SK-N-SH (cell line): ENCODE results near the gene MVD. TPM values are rescaled to one million over a fixed set of nuclear protein-coding genes. Genes with fewer than 3 reads are reported as not detected.

ENCODE experiments used
- CTCF ChIA-PET: fragments of 300-600, 350-600 bp; formaldehyde crosslinking; extraction: SDS; loops from one replicate; lab custom pipeline; 2021; lab: Yijun Ruan, JAX
- POLR2A ChIA-PET: fragments of 350-600 bp; sonication (Branson Sonifier 250); formaldehyde crosslinking; extraction: SDS; loops from one replicate; lab custom pipeline; 2020; ENCODE audit warnings: antibody characterized with exemption, inconsistent platforms; lab: Yijun Ruan, JAX
- DNase-seq: peaks from one replicate; pipeline ENCODE4 v3.0.0; 2012
- H2AFZ ChIP-seq: fragments of 200-600 bp; sonication (generic); 2 replicates; pipeline ENCODE4 v1.8.1; 2016; ENCODE audit warnings: antibody characterized with exemption, mild to moderate bottlenecking, low read depth
- H3F3A ChIP-seq: fragments of 200-600 bp; sonication (generic); replicated peaks from 2 replicates; pipeline ENCODE3; 2016; ENCODE audit warnings: antibody characterized with exemption, mild to moderate bottlenecking; ENCODE audit not compliant: insufficient read depth
- H3K27ac ChIP-seq, 2 experiments: fragments of 200-500 bp in 1 of 2; fragments of 200-600 bp in 1 of 2; sonication (Bioruptor generic) in 1 of 2; sonication (generic), shearing (Covaris generic) in 1 of 2; 2 replicates each; pipeline versions ENCODE4 v1.5.1 to v1.6.1; 2014 to 2016; ENCODE audit warnings: low read depth in 2 of 2, inconsistent platforms in 1 of 2, low read length in 1 of 2, mild to moderate bottlenecking in 1 of 2, mixed read lengths in 1 of 2
- H3K27me3 ChIP-seq: fragments of 200-600 bp; sonication (generic), shearing (Covaris generic); 2 replicates; pipeline ENCODE4 v1.6.1; 2016; ENCODE audit warnings: mixed run types; ENCODE audit not compliant: insufficient read depth
- H3K36me3 ChIP-seq, 2 experiments: fragments of 200-500 bp in 1 of 2; fragments of 200-600 bp in 1 of 2; sonication (Bioruptor generic) in 1 of 2; sonication (generic) in 1 of 2; replicated peaks in 1 of 2; 2 replicates each; pipeline versions ENCODE3 to v1.5.1; 2014 to 2016; ENCODE audit warnings: low read length in 1 of 2, mild to moderate bottlenecking in 1 of 2; ENCODE audit not compliant: insufficient read depth in 2 of 2, control insufficient read depth in 1 of 2
- H3K4me1 ChIP-seq, 2 experiments: fragments of 200-500 bp in 1 of 2; fragments of 200-600 bp in 1 of 2; sonication (Bioruptor generic) in 1 of 2; sonication (generic), shearing (Covaris generic) in 1 of 2; 2 replicates each; pipeline versions ENCODE4 v1.5.1 to v1.6.1; 2014 to 2016; ENCODE audit warnings: low read depth in 1 of 2, low read length in 1 of 2, mixed run types in 1 of 2; ENCODE audit not compliant: insufficient read depth in 2 of 2, control insufficient read depth in 1 of 2
- H3K4me2 ChIP-seq: fragments of 200-600 bp; sonication (generic), shearing (Covaris generic); 2 replicates; pipeline ENCODE4 v1.6.1; 2017; ENCODE audit warnings: mixed run types
- H3K4me3 ChIP-seq, 2 experiments: fragments of 200-500 bp in 1 of 2; fragments of 200-600 bp in 1 of 2; sonication (Bioruptor generic) in 1 of 2; sonication (generic), shearing (Covaris generic) in 1 of 2; 2 replicates each; pipeline versions ENCODE4 v1.5.1 to v1.8.1; 2014 to 2016; ENCODE audit warnings: low read depth in 2 of 2, inconsistent platforms in 1 of 2, low read length in 1 of 2, mild to moderate bottlenecking in 1 of 2, mixed read lengths in 1 of 2, moderate library complexity in 1 of 2
- H3K79me2 ChIP-seq: fragments of 200-600 bp; sonication (generic); 2 replicates; pipeline ENCODE4 v1.8.1; 2017; ENCODE audit warnings: mild to moderate bottlenecking; ENCODE audit not compliant: insufficient read depth
- H3K9ac ChIP-seq: fragments of 200-600 bp; sonication (generic); 2 replicates; pipeline ENCODE4 v1.6.1; 2017; ENCODE audit warnings: mixed run types
- H3K9me2 ChIP-seq: fragments of 200-600 bp; sonication (generic); 2 replicates; pipeline ENCODE4 v1.6.1; 2017; ENCODE audit warnings: mixed run types
- H3K9me3 ChIP-seq: fragments of 200-600 bp; sonication (generic); 2 replicates; pipeline ENCODE4 v1.6.1; 2017; ENCODE audit warnings: mixed run types, mild to moderate bottlenecking, moderate library complexity
- H4K20me1 ChIP-seq: fragments of 200-600 bp; sonication (generic); 2 replicates; pipeline ENCODE4 v1.6.1; 2017; ENCODE audit warnings: mild to moderate bottlenecking, mixed run types; ENCODE audit not compliant: insufficient read depth
- CHD2 ChIP-seq: fragments of 150-350 bp; IDR thresholded peaks from 2 replicates; pipeline ENCODE4 v1.6.1; 2018; ENCODE audit warnings: low read length; ENCODE audit not compliant: partially characterized antibody
- ELF1 ChIP-seq: IDR thresholded peaks from 2 replicates; pipeline ENCODE4 v1.4.0; 2012
- FOSL2 ChIP-seq: IDR thresholded peaks from 2 replicates; pipeline ENCODE4 v1.4.0; 2012; ENCODE audit warnings: low read depth, mild to moderate bottlenecking, moderate library complexity, borderline replicate concordance
- FOXJ3 ChIP-seq: sonication (generic); formaldehyde crosslinking; IDR thresholded peaks from 2 replicates; pipeline ENCODE4 v1.5.1; 2020; ENCODE audit warnings: mild to moderate bottlenecking, missing genetic modification reagents
- GATA2 ChIP-seq: sonication (generic); formaldehyde crosslinking; IDR thresholded peaks from 2 replicates; pipeline ENCODE4 v1.5.0; 2020; ENCODE audit warnings: mild to moderate bottlenecking, missing genetic modification reagents
- MEF2A ChIP-seq: IDR thresholded peaks from 2 replicates; pipeline ENCODE4 v1.4.0; 2012; ENCODE audit warnings: low read depth, borderline replicate concordance
- MXI1 ChIP-seq: IDR thresholded peaks from 2 replicates; pipeline ENCODE4 v1.6.1; 2012; ENCODE audit warnings: mild to moderate bottlenecking, low read depth, low read length, improper control_type of control experiment
- NRF1 ChIP-seq: IDR thresholded peaks from 2 replicates; pipeline ENCODE4 v1.6.1; 2012; ENCODE audit warnings: low read depth, mild to moderate bottlenecking, low read length
- POLR2AphosphoS5 ChIP-seq: IDR thresholded peaks from 2 replicates; pipeline ENCODE4 v1.6.1; 2012; ENCODE audit warnings: low read depth, low read length
- RFX5 ChIP-seq: IDR thresholded peaks from 2 replicates; pipeline ENCODE4 v1.6.1; 2012; ENCODE audit warnings: mild to moderate bottlenecking, improper control_type of control experiment, low read length
- SIN3A ChIP-seq: IDR thresholded peaks from 2 replicates; pipeline ENCODE4 v1.6.1; 2012; ENCODE audit warnings: low read depth, mild to moderate bottlenecking, low read length, moderate library complexity, borderline replicate concordance
- TAF1 ChIP-seq: IDR thresholded peaks from 2 replicates; pipeline ENCODE4 v1.6.1; 2012; ENCODE audit warnings: low read depth, mild to moderate bottlenecking, low read length, moderate library complexity, borderline replicate concordance
- WGBS: methylation state at CpG from one replicate; pipeline ENCODE4 v1.1.6; 2017; ENCODE audit warnings: low lambda C conversion rate; 5-methylcytosine and 5-hydroxymethylcytosine counted together
- polyA plus RNA-seq, 3 experiments: library from polyadenylated mRNA; depleted of rRNA; stranded (reverse); fragments of >200 nt; gene quantifications; 2 replicates each; pipeline ENCODE4 v1.2.3, GENCODE V29; 2012
- TF ChIP-seq, protein P1 (sequence below): IDR thresholded peaks from 2 replicates; pipeline ENCODE4 v1.4.0; 2012; ENCODE audit warnings: low read depth
- TF ChIP-seq, protein P2 (sequence below): IDR thresholded peaks from 2 replicates; pipeline ENCODE4 v1.6.1; 2012; ENCODE audit warnings: mild to moderate bottlenecking, low read depth, low read length, moderate library complexity
- TF ChIP-seq, protein P3 (sequence below): IDR thresholded peaks from 2 replicates; pipeline ENCODE4 v1.4.0; 2012; ENCODE audit warnings: low read depth, borderline replicate concordance
- TF ChIP-seq, protein P4 (sequence below): fragments of 150-350 bp; IDR thresholded peaks from 2 replicates; pipeline ENCODE4 v1.6.1; 2016; ENCODE audit warnings: mild to moderate bottlenecking, low read depth, low read length
- TF ChIP-seq, protein P5 (sequence below): fragments of 200-600 bp; sonication (generic); IDR thresholded peaks from 2 replicates; pipeline ENCODE4 v1.6.1; 2017; ENCODE audit warnings: antibody characterized with exemption, mild to moderate bottlenecking, moderate library complexity

MVD gene, protein sequence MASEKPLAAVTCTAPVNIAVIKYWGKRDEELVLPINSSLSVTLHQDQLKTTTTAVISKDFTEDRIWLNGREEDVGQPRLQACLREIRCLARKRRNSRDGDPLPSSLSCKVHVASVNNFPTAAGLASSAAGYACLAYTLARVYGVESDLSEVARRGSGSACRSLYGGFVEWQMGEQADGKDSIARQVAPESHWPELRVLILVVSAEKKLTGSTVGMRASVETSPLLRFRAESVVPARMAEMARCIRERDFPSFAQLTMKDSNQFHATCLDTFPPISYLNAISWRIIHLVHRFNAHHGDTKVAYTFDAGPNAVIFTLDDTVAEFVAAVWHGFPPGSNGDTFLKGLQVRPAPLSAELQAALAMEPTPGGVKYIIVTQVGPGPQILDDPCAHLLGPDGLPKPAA
- polyA plus RNA-seq (2012; rRNA removed), result 14.7 and 15.7 TPM in 2 replicates
- polyA plus RNA-seq (2012; cell fraction: cytosol; rRNA removed), result 4.4 and 8.4 TPM in 2 replicates
- 42.1 and 57.2 TPM in 2 replicates for polyA plus RNA-seq (2012; cell fraction: nucleus; rRNA removed)

DNA sequence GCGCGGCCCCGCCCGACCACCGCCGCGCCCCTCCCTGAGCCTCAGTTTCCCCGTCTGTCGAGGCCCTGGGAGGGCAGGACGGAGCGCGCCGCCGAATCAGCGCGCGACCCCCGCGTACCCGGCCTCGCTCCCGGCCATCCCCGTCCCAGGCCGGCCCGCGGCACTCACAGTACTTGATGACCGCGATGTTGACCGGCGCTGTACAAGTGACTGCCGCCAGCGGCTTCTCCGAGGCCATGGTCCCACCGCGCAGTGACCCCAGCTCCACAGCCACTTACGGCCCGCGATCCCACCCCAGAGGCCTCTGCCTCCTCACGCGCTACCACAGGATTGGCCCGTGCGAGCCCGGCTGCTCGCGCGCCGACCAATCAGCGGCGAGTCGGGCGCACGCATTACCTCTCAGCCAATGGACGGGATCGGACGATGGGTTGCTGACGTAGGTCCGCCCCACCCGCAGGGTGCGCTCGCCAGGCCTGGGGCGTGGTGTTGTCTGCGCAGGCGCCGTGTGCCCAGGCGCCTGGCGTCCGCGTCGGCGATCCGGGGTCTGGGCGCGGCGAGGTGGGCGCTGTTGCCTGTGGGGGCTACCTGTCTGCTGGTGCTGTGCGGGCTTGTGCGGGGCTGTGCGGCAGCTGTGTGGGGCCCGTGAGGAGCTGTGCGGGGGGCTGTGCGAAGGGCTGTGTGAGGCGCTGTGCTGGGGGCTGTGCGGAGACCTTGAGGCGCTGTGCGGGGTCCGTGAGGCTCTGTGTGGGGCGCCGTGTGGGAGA is at the start of gene MVD:
MVD (minus strand) TSS at position 249 of the 764 bp plus-strand sequence; CDS start at position 238, 11 bp downstream.
- TF ChIP-seq POLR2AphosphoS5, result peak; percentile 73
- TF ChIP-seq, protein P1, sequence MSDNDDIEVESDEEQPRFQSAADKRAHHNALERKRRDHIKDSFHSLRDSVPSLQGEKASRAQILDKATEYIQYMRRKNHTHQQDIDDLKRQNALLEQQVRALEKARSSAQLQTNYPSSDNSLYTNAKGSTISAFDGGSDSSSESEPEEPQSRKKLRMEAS, result peak; percentile 60
- no peak; the same call in 1 of the 2 replicates for TF ChIP-seq SIN3A
- TF ChIP-seq FOXJ3 (CRISPR knock-in tag), result no peak
- no peak for TF ChIP-seq FOSL2
- peak; percentile 64; the same call in 1 of the 2 replicates for TF ChIP-seq MXI1
- peak; percentile 90 for TF ChIP-seq RFX5
- TF ChIP-seq, protein P2, sequence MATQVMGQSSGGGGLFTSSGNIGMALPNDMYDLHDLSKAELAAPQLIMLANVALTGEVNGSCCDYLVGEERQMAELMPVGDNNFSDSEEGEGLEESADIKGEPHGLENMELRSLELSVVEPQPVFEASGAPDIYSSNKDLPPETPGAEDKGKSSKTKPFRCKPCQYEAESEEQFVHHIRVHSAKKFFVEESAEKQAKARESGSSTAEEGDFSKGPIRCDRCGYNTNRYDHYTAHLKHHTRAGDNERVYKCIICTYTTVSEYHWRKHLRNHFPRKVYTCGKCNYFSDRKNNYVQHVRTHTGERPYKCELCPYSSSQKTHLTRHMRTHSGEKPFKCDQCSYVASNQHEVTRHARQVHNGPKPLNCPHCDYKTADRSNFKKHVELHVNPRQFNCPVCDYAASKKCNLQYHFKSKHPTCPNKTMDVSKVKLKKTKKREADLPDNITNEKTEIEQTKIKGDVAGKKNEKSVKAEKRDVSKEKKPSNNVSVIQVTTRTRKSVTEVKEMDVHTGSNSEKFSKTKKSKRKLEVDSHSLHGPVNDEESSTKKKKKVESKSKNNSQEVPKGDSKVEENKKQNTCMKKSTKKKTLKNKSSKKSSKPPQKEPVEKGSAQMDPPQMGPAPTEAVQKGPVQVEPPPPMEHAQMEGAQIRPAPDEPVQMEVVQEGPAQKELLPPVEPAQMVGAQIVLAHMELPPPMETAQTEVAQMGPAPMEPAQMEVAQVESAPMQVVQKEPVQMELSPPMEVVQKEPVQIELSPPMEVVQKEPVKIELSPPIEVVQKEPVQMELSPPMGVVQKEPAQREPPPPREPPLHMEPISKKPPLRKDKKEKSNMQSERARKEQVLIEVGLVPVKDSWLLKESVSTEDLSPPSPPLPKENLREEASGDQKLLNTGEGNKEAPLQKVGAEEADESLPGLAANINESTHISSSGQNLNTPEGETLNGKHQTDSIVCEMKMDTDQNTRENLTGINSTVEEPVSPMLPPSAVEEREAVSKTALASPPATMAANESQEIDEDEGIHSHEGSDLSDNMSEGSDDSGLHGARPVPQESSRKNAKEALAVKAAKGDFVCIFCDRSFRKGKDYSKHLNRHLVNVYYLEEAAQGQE, result 0 out of 2 replicates have a peak, but pooled peaks have one; percentile 24
- no peak for TF ChIP-seq MEF2A
- TF ChIP-seq, protein P3, sequence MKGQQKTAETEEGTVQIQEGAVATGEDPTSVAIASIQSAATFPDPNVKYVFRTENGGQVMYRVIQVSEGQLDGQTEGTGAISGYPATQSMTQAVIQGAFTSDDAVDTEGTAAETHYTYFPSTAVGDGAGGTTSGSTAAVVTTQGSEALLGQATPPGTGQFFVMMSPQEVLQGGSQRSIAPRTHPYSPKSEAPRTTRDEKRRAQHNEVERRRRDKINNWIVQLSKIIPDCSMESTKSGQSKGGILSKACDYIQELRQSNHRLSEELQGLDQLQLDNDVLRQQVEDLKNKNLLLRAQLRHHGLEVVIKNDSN, result no peak
- TF ChIP-seq, protein P4, sequence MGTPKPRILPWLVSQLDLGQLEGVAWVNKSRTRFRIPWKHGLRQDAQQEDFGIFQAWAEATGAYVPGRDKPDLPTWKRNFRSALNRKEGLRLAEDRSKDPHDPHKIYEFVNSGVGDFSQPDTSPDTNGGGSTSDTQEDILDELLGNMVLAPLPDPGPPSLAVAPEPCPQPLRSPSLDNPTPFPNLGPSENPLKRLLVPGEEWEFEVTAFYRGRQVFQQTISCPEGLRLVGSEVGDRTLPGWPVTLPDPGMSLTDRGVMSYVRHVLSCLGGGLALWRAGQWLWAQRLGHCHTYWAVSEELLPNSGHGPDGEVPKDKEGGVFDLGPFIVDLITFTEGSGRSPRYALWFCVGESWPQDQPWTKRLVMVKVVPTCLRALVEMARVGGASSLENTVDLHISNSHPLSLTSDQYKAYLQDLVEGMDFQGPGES, result peak; percentile 81
- peak; percentile 76 for TF ChIP-seq NRF1
- TF ChIP-seq, protein P5, sequence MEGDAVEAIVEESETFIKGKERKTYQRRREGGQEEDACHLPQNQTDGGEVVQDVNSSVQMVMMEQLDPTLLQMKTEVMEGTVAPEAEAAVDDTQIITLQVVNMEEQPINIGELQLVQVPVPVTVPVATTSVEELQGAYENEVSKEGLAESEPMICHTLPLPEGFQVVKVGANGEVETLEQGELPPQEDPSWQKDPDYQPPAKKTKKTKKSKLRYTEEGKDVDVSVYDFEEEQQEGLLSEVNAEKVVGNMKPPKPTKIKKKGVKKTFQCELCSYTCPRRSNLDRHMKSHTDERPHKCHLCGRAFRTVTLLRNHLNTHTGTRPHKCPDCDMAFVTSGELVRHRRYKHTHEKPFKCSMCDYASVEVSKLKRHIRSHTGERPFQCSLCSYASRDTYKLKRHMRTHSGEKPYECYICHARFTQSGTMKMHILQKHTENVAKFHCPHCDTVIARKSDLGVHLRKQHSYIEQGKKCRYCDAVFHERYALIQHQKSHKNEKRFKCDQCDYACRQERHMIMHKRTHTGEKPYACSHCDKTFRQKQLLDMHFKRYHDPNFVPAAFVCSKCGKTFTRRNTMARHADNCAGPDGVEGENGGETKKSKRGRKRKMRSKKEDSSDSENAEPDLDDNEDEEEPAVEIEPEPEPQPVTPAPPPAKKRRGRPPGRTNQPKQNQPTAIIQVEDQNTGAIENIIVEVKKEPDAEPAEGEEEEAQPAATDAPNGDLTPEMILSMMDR, result no peak
- peak; percentile 84 for TF ChIP-seq ELF1
- peak; percentile 89 for TF ChIP-seq CHD2
- TF ChIP-seq GATA2, result no peak
- TF ChIP-seq TAF1, result peak; percentile 57
- TF ChIP-seq, all 33 proteins: peak for 10
- Histone ChIP-seq H3K9ac (peak within 1 kb of the TSS; percentile 82), H3K79me2 (peaks cover 11% of the 10 kb centered on the region), H2AFZ (peak within 1 kb of the TSS; percentile 98), H3K4me1 (peaks cover 0 to 5% of the 10 kb centered on the region in 2 experiments; a peak in 1 of 4 replicates), H4K20me1 (no peaks in the 10 kb centered on the region), H3K27me3 (no peaks in the 10 kb centered on the region), H3F3A (peaks cover 4% of the 10 kb centered on the region), H3K4me2 (peak within 1 kb of the TSS; percentile 99), H3K9me3 (no peaks in the 10 kb centered on the region), H3K9me2 (no peaks in the 10 kb centered on the region), H3K27ac (peak within 1 kb of the TSS in 1 of 2 experiments; percentile 74; a peak in 1 of 4 replicates), H3K4me3 (peak within 1 kb of the TSS; percentile 82 to 92), H3K36me3 (no peaks in the 10 kb centered on the region)
- POLR2A ChIA-PET, result interaction anchor here (0.6 to 1.0 kb wide), 2 partner anchors 34 to 198 kb away, joined by 3 read pairs; no protein-coding TSS in a partner anchor
- WGBS, result under 1% methylated on average over 27 of the region's 88 CpGs
- CTCF ChIA-PET, result interaction anchor here (0.6 to 1.4 kb wide), 6 partner anchors 8 to 104 kb away, joined by 3 to 6 read pairs (median 4); partner anchors contain the start of gene CYBA
- DNase-seq, result peak; percentile 100
